WTC11 (cell line): ENCODE results near the gene BBS1. TPM values are rescaled to one million over a fixed set of nuclear protein-coding genes. Genes with fewer than 3 reads are reported as not detected.
A peak's percentile ranks its signal among the peaks of the same experiment; 100 is the strongest.

Experiments
- ATAC-seq: fragments of 200-7000 bp; cut with Tn5 transposase; 2 replicates; pipeline ENCODE4 v1.10.0; 2021; ENCODE audit warnings: mild to moderate bottlenecking, moderate library complexity
- CTCF ChIA-PET: fragments of 300-600 bp; sonication (Branson Sonifier 250); formaldehyde crosslinking; loops from one replicate; lab custom pipeline; 2021; ENCODE audit warnings: antibody characterized with exemption; lab: Charles Lee
- POLR2A ChIA-PET: fragments of 350-600 bp; sonication (Branson Sonifier 250); formaldehyde crosslinking; loops from one replicate; lab custom pipeline; 2021; ENCODE audit warnings: antibody characterized with exemption; lab: Charles Lee
- DNase-seq: peaks from one replicate; pipeline ENCODE4 v3.0.0; 2021; ENCODE audit warnings: low spot score
- H3K27ac Mint-ChIP-seq: 2 replicates; pipeline ENCODE4 v1.8.0; 2021; ENCODE audit warnings: mixed read lengths
- H3K27me3 Mint-ChIP-seq: 2 replicates; pipeline ENCODE4 v1.8.0; 2021; ENCODE audit warnings: low read depth, mild to moderate bottlenecking, moderate library complexity, mixed read lengths
- H3K36me3 Mint-ChIP-seq: 2 replicates; pipeline ENCODE4 v1.8.0; 2021; ENCODE audit warnings: mixed read lengths
- H3K4me1 Mint-ChIP-seq: 2 replicates; pipeline ENCODE4 v1.8.0; 2022; ENCODE audit warnings: mixed read lengths
- H3K4me3 Mint-ChIP-seq: 2 replicates; pipeline ENCODE4 v1.8.0; 2021; ENCODE audit warnings: mild to moderate bottlenecking, moderate library complexity, mixed read lengths
- H3K9me3 Mint-ChIP-seq: 2 replicates; pipeline ENCODE4 v1.8.0; 2021; ENCODE audit warnings: mixed read lengths
- ARID4B ChIP-seq: sonication (generic); formaldehyde crosslinking; IDR thresholded peaks from 2 replicates; pipeline ENCODE4 v1.8.0; 2023; ENCODE audit warnings: missing genetic modification reagents, mild to moderate bottlenecking, borderline replicate concordance
- PRDM15 ChIP-seq: sonication (generic); formaldehyde crosslinking; IDR thresholded peaks from 2 replicates; pipeline ENCODE4 v1.8.0; 2022; ENCODE audit warnings: missing genetic modification reagents
- total RNA-seq: library from RNA; stranded (reverse); gene quantifications from 3 replicates; pipeline ENCODE4 v1.2.3, GENCODE V29; 2021
- TF ChIP-seq, protein P1 (sequence below): fragments of 200-600 bp; IDR thresholded peaks from 2 replicates; pipeline ENCODE4 v1.8.0; 2022; ENCODE audit warnings: antibody characterized with exemption

Gene BBS1
- total RNA-seq, 1 experiment from 2014 or later: 26.8 TPM

GRCh38 chr11:66491315-66491935 is 19.0 kb upstream of the BBS1 start:
- 0 out of 2 replicates have a peak overlapping the region, but pooled peaks have one; percentile 15 for H3K27ac Mint-ChIP-seq
- peak; percentile 96 for ATAC-seq

More at GRCh38 chr11:66491315-66491935, 19.0 kb upstream of the BBS1 start:
- Mint-ChIP-seq H3K4me3 (no peak overlapping the region), H3K4me1 (peaks cover 6% of the 10 kb centered on the region), H3K9me3 (no peaks in the 10 kb centered on the region), H3K36me3 (peaks cover 17% of the 10 kb centered on the region), H3K27me3 (no peaks in the 10 kb centered on the region)
- TF ChIP-seq, protein P1, sequence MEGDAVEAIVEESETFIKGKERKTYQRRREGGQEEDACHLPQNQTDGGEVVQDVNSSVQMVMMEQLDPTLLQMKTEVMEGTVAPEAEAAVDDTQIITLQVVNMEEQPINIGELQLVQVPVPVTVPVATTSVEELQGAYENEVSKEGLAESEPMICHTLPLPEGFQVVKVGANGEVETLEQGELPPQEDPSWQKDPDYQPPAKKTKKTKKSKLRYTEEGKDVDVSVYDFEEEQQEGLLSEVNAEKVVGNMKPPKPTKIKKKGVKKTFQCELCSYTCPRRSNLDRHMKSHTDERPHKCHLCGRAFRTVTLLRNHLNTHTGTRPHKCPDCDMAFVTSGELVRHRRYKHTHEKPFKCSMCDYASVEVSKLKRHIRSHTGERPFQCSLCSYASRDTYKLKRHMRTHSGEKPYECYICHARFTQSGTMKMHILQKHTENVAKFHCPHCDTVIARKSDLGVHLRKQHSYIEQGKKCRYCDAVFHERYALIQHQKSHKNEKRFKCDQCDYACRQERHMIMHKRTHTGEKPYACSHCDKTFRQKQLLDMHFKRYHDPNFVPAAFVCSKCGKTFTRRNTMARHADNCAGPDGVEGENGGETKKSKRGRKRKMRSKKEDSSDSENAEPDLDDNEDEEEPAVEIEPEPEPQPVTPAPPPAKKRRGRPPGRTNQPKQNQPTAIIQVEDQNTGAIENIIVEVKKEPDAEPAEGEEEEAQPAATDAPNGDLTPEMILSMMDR: peak; percentile 75
- TF ChIP-seq ARID4B: no peak
- 0 out of 2 replicates have a peak, but pooled peaks have one; percentile 23 for TF ChIP-seq PRDM15 (CRISPR knock-in tag)
- ChIA-PET CTCF (interaction anchor here (0.5 to 3.6 kb wide), 49 partner anchors 11 to 361 kb away, joined by 3 to 47 read pairs (median 4); partner anchors contain the start of genes ACTN3, BBS1, CCDC87 and CCS), POLR2A (interaction anchor here (0.7 to 1.1 kb wide), 3 partner anchors 11 to 351 kb away, joined by 5 to 9 read pairs (median 5); partner anchors contain the start of genes DPP3 and RBM4)
- peak; percentile 74 for DNase-seq
